Frontal cortex (tissue), 4 donors: Measurements from ENCODE around the gene MLXIP. TPM values are rescaled to one million over a fixed set of nuclear protein-coding genes. Genes with fewer than 3 reads are reported as not detected.
A peak's percentile ranks its signal among the peaks of the same experiment; 100 is the strongest.
"Not testable (repeated sequence)": the region's sequence is repeated elsewhere in the genome, so short reads cannot be mapped to it uniquely, and the experiment has no call there.

Experiments used
- DNase-seq, 2 donors: peaks; one replicate each; pipeline ENCODE4 v3.0.0; 2012; ENCODE audit warnings: low spot score in 2 of 2
- FAIRE-seq: peaks from 2 replicates; lab custom pipeline; 2012; peaks lifted over from hg19 to GRCh38; lab: Jason Lieb, UNC
- total RNA-seq: library from RNA; depleted of rRNA; stranded (reverse); fragments of >200 nt; gene quantifications from one replicate; pipeline ENCODE4 v1.2.3, GENCODE V29; 2014
- donor health status: control.
- donor health status: control.
- donor health status: control.

Gene MLXIP, protein sequence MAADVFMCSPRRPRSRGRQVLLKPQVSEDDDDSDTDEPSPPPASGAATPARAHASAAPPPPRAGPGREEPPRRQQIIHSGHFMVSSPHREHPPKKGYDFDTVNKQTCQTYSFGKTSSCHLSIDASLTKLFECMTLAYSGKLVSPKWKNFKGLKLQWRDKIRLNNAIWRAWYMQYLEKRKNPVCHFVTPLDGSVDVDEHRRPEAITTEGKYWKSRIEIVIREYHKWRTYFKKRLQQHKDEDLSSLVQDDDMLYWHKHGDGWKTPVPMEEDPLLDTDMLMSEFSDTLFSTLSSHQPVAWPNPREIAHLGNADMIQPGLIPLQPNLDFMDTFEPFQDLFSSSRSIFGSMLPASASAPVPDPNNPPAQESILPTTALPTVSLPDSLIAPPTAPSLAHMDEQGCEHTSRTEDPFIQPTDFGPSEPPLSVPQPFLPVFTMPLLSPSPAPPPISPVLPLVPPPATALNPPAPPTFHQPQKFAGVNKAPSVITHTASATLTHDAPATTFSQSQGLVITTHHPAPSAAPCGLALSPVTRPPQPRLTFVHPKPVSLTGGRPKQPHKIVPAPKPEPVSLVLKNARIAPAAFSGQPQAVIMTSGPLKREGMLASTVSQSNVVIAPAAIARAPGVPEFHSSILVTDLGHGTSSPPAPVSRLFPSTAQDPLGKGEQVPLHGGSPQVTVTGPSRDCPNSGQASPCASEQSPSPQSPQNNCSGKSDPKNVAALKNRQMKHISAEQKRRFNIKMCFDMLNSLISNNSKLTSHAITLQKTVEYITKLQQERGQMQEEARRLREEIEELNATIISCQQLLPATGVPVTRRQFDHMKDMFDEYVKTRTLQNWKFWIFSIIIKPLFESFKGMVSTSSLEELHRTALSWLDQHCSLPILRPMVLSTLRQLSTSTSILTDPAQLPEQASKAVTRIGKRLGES
- 6.9 TPM for total RNA-seq

GRCh38 chr12:122078141-122079032 lies at the start of gene MLXIP:
Gene MLXIP, plus strand, starts transcription at chr12:122078756. Its CDS starts 98 bp downstream, at chr12:122078854.
- DNase-seq (peak; percentile 97 to 98), FAIRE-seq (no peak)

DNA sequence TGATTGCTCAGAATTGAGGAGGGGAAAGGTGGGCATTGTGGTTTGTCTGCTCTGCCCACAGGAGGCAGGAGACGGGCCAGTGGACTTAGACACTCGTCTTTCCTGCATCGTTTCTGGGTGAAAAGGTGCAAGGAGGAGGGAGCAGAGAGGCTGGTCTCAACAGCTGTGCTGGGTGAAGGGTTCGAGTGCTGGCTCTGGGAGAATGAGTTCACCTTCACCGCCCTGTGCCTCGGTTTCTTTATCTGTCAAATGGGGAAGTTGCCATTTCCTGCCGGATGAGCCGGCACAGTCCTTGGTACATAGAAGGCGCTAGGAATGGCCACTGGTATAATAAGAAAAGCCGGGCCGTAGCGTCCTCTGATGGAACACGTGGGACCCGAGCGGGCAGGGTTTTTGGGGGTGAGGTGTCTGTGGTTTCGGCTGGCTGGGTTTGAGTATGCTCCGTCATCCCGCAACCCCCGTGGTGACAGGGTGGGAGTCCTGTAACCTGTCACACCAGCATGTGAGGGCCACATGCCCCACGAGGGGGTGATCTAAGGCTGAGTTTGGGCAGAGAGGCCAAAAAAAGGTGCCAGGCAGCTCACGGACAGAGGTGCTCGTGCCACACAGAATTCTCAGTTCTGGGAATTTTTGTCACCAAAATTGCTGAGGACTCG lies 49.5 kb upstream of the MLXIP start:
- FAIRE-seq (no peak), DNase-seq (no peak)

DNA sequence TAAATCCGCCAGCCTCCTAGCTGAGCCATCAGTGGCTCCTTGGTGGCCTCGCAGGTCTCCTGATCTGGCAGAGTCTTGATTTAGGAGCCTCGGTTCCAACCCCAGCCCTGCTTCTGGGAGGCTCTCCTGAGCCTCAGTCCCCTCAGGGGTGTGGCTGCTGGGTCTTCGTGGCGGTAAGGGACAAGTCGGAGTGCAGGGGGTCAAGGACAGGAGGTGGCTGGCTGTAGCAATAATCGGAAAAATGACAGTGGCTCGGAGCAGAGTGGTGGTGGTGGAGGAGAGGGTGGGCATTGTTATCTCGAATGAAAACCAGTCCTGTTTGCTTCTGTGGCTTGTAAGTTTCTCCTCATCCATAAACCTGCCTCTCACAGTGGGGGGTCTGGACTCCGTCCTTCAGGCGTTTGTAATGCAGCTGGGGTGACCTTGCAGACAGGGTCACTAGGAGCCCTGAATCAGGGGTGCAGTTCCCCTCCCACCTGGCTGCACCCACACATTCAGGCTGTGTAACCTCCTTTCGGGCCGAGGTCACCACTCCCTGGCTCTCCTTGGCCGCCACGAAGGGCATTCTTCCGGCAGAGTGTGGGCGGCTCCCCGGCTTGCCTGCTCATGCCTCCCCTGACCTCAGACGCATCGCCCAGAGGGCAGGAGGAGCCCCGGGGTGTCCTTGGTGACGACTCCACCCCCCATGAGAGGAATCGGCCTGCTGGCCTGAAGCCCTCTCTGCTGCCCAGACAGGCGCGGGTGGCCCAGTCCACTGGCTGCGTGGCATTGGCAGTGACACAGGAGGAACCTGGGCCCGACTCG lies 48.7 kb upstream of the MLXIP start:
- no peak for FAIRE-seq
- no peak for DNase-seq

GRCh38 chr12:122030424-122031035 lies 48.0 kb upstream of the MLXIP start:
- DNase-seq = no peak
- FAIRE-seq = no peak

DNA sequence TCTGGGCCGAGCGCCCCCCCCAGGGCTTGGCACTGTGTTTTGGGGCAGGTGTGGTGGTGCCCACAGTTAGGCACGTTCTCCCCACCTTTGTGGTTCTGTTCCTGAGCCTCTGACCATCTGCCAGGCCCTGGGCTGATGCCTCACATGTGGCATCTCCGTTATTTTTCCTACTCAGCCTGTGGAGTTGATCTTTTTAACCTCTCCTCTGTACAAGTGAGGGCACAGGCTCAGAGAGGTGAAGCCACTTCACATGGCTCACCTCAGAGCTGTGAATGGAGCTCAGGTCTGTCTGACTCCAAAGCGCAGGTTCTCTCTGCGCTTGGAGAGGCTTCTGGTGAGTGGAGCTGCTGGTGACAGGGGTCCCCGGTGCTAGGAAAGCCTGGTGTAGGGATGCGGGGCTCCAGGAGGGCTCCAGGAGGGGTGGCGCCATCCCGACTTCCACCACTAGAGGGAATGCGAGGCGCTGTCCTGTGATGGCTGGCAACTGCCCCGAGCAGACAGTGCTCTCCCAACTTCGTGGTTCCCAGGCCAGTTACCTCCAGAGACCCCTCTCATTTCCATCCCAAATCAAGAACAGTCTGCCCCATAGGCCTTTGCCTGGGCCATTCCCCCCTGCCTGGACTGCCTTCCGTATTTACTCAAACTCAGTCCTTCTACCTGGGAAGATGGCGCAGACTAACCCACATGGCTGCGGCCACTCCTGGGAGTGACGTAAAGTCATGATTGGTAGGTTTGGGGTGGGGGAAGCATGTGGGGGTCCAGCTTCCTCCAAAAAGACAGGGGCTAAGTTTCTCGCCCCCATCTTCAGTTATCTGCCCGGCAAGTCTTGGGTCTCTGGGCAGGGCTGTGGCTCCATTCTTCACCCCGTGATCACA lies 47.0 kb upstream of the MLXIP start:
- FAIRE-seq (no peak), DNase-seq (no peak)

- DNase-seq = no peak
- no peak for FAIRE-seq
Observed at GRCh38 chr12:122032580-122032979, 46.0 kb upstream of the MLXIP start.

DNA sequence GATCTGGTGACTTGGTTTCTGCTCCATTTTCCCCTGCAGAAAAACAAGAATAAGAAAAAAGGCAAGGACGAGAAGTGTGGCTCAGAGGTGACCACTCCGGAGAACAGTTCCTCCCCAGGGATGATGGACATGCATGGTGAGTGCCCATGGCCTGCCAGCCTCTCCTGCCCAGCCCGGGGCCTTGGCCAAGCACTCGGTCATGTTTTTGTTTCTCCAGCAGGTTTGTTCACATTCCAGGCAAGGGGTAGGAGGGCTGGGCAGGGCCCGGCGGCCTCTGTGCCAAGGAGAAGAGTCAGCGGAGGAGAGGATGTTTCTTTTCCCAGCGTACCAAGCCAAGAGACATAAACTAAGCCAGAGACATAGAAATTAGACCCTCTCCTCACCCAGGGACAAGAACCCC lies 43.3 kb upstream of the MLXIP start:
- no peak for DNase-seq
- no peak for FAIRE-seq

DNA sequence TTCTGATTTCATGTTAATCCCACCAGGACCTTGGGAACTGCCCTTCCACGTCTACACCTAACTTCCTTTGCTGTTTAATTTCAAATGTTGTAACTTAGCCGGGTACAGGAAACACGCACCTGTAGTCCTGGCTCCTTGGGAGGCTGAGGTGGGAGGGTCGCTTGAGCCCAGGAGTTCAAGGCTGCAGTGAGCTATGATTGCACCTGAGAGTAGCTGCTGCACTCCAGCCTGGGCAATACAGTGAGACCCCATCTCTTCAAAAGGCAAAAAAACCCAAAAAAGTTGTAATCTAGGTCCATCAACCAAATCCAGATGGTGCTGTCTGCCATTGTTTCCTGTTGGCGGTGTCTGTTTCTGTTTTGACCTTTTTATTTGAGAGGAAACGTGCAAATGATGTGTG lies 42.4 kb upstream of the MLXIP start:
- DNase-seq = no peak
- FAIRE-seq = no peak

DNA sequence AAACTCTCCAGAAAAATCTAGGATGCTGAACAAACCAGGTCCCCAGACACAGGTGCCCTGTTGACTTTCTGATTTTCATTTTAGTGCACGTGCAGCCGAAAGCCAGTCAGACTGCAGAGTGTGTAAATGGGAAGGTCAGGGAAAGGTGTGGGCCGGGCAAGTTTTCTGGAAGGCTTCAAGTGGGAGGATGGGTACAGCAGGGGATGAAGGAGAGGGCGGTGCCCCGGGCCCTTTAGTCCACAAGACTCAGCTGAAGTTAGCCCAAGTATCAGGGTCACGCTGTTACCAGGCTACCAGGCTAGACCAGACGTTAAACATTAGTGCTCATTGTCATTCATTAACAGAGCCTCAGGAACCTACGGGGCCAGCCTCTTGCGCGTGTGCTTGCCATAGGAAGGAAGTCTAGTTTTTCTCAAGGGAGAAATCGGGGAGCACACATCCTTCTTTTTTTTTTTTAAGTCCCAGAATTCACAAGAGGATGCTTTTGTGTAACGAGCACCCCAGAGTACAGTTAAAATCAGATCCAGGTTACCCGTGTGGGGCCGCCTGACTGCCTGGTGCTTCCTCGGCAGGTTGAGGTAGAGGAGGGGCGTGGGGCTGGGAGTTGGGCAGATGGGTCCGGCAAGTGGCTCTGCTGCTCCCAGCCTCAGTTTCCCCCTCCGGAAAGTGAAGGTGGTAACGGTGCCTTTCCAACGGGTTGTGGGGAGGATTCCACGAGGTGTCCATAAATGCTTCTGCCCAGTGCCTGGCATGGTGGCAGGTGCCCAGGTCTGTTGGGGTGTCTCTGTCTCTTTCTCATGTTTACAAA lies 37.8 kb upstream of the MLXIP start:
- no peak for FAIRE-seq
- DNase-seq = no peak

DNA sequence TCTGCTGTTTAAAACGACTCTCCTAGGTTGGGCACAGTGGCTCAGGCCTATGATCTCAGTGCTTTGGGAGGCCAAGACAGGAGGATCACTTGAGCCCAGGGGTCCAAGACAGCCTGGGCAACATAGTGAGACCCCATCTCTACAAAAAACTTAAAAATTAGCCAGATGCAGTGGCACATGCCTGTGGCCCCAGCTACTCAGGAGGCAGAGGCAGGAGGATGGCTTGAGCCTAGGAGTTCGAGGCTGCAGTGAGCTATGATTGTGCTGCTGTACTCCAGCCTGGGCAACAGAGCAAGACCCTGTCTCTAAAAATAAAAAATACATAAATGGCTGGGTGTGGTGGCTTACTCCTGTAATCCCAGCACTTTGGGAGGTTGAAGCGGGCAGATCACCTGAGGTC lies 37.1 kb upstream of the MLXIP start:
- not testable (repeated sequence) for FAIRE-seq, DNase-seq

DNA sequence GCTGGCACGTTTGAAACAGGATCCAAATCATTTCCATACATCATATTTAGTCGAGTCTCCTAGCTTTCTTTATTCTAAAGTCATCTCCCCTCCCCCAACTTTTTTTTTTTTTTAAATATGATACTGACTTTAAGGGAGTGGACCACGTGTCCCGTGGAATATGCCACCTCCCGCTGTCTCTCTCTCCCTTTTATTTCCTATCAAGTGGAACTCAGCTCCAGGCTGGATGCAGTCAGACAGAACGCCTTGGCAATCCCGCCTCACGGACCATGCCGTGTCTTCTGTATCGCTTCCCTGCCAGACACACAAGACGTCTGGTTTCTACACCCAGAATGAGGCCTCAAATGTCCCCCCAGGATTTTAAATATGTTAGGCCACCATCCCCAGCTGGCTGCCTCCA lies 35.6 kb upstream of the MLXIP start:
- no peak for DNase-seq
- FAIRE-seq = no peak

DNA sequence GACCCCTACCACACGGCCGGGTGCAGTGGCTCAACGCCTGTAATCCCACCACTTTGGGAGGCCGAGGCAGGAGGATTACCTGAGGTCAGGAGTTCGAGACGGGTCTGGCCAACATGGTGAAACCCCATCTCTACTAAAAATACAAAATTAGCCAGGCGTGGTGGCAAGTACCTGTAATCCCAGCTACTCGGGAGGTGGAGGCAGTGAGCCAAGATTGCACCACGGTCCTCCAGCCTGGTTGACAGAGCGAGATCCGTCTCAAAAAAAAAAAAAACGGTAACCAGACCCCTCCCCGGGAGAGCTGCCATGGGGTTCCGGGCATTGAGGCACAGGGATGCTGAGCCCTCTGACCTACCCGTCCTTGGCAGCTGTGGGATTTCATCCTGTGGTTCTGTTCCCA lies 35.1 kb upstream of the MLXIP start:
- DNase-seq = no peak
- no peak for FAIRE-seq

- FAIRE-seq (no peak), DNase-seq (no peak)
Observed at GRCh38 chr12:122045262-122045661, 33.3 kb upstream of the MLXIP start.

DNA sequence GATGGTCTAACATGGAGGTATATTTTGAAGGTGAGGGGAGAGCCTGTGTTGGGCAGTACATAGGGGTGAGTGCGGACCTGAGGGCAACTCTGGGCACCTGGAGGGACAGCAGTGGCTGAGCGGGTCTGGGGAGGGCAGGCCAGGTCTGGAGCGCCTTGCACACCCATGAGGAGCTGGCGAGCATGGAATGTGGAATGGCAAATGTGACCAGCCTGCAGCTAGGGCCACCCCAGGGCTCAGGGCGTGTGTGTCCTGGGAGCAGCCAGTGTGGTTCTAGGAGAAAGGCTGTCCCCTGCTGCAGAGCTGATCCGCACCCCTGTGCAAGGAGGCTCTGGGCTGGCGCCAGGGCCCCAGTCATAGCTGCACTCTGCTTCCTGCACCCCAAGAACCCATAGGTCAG lies 32.4 kb upstream of the MLXIP start:
- FAIRE-seq (no peak), DNase-seq (no peak)

GRCh38 chr12:122048151-122048550 lies 30.4 kb upstream of the MLXIP start:
- DNase-seq (no peak), FAIRE-seq (no peak)

- DNase-seq (no peak), FAIRE-seq (no peak)
Observed at GRCh38 chr12:122049827-122050226, 28.7 kb upstream of the MLXIP start.

DNA sequence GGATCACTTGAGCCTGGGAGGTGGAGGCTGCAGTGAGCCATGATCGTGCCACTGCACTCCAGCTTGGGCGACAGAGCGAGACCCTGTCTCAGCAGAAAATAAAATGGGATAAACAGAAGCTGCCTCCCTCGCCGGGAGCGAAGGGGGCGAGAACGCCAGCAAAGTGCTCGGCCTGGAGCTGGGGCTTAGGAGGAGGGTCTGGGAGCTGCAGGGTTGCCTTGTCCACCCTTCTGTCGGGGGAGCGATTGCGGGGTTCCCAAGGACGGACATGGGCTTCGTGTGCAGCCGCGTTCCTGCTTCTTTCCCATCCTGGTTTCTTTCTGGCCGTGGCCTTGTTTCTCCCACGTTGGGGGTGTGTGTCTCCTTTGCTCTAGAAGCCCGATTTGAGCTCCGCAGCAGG lies 27.9 kb upstream of the MLXIP start:
- FAIRE-seq (no peak), DNase-seq (no peak)
